ENCODE results near the gene HIC2. TPM values are rescaled to one million over a fixed set of nuclear protein-coding genes. Genes with fewer than 3 reads are reported as not detected.
A peak's percentile ranks its signal among the peaks of the same experiment; 100 is the strongest.
"Not testable (repeated sequence)": the region's sequence is repeated elsewhere in the genome, so short reads cannot be mapped to it uniquely, and the experiment has no call there.

Gene HIC2
- total RNA-seq, 1 donor from 2014 or later: 5.1 TPM

DNA sequence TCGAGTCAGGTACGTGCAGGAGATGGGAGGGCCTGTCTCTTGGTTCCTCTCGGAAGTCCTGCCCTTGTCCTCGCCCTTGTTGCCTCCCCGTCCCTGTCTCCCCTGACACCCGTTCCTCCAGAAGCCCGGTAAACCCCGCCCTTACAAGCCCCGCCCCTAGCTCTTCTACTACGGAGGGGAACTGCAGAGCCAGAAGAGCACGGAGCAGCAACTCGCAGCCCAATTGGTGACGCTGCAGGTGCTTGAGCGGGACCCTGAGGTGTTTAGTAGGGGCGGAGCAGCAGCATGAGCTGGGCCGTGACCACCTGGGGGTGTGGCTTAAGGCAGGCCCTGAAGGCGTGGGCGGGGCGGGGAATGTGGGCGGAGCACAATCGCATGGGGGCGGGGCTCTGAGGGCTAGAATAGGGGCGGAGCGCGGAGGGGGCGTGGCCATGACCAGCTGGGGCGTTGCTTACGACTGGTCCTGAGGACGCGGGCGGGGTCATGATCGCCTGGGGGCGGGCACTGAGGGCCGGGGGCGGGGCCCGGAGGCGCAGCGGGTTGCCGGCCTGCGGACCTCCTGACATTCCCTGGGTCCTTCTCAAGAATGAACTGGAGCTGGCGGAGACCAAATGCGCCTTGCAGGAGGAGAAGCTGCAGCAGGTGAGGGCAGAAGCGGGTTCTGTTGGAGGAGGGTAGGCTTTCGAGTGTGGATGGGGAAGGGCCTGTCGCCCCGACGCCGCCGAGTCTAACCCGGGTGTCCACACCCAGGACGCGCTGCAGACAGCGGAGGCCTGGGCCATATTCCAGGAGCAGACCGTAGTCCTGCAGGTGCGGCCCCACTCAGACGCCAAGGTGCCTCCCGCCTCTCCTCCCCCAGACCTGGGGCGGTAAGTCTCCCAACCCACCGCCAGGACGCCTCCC lies 51.3 kb downstream of the HIC2 start:
- intact Hi-C loops (cut with DNase I); H3K4me1 ChIP-seq; H3K27me3 ChIP-seq; H3K27ac ChIP-seq; H3K36me3 ChIP-seq; H3K9me3 ChIP-seq: not testable (repeated sequence)
- DNase-seq: peak; percentile 96
- peak; percentile 94 for ATAC-seq
- peak overlapping the region; percentile 35 for H3K4me3 ChIP-seq

DNA sequence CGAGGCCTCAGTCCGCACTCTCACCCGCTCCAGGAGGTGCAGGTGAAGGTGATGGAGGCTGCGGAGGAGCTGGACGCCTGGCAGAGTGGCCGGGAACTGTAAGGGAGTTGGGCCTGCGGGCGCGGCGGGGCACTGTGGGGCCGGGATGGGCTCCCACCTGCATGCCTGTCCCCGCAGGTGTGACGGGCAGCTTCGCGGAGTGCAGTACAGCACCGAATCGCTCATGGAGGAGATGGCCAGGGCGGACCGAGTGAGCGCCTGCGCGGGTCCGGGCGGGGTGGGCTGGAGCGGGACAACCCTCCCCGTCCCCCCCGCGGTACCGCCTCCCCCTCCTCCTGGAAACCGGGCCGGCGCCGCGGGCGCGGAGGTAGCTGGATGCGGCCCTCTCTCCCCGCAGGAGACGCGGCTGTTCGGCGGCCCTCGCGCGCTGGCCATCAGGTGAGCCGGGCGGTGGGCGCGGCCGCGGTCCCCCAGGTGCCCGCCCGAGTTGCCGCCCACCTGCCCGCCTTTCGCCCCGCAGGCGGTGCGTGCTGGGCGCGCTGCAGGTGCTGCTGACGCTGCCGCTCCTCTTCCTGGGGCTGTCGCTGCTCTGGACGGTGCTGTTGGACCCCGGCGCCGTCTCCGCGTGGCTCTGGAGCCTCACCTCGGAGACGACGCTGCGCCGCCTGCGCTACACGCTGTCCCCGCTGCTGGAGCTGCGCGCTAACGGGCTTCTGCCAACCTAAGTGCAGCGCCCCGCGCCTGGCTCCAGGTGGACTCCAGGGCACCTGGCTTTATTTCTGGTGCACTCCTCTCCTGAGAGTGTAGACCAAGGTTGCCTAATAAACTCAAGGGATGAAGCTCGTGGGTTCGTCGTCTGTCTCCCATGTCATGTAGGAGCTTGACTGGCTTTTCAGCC lies 52.2 kb downstream of the HIC2 start:
- H3K27ac ChIP-seq; intact Hi-C loops (cut with DNase I); H3K9me3 ChIP-seq; H3K4me1 ChIP-seq; H3K4me3 ChIP-seq; H3K36me3 ChIP-seq; H3K27me3 ChIP-seq; ATAC-seq: not testable (repeated sequence)
- DNase-seq: peak; percentile 61

DNA sequence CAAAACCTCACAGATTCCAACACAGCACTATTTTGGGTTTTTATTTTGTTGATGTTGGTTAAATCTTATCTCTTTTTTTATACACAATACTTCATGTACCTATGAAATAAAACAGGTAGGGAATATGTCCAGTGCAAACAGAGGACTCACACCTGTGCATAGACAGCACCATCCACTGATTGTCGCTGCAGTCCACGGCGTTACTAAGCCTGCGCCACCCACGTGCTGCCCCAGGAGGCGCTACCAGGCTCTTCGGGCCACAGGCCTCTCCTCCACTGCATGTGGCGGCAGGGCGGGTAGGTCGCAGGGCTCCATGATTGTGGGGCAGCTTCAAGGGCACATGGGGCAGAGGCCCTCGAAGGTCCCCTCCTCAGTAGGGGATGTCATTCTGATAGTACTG lies 55.8 kb downstream of the HIC2 start:
- H3K9me3 ChIP-seq; DNase-seq; H3K27ac ChIP-seq; H3K27me3 ChIP-seq; H3K36me3 ChIP-seq; H3K4me3 ChIP-seq; intact Hi-C loops (cut with DNase I); H3K4me1 ChIP-seq; ATAC-seq: not testable (repeated sequence)

- H3K36me3 ChIP-seq; ATAC-seq; H3K4me1 ChIP-seq; H3K4me3 ChIP-seq; DNase-seq; H3K9me3 ChIP-seq; H3K27ac ChIP-seq; H3K27me3 ChIP-seq; intact Hi-C loops (cut with DNase I): not testable (repeated sequence)
These were observed 56.5 kb downstream of the HIC2 start for GRCh38 chr22:21473664-21474063.

GRCh38 chr22:21484039-21484438 lies 66.9 kb downstream of the HIC2 start:
- DNase-seq; H3K27me3 ChIP-seq; H3K4me1 ChIP-seq; H3K36me3 ChIP-seq; H3K4me3 ChIP-seq; H3K27ac ChIP-seq; ATAC-seq; intact Hi-C loops (cut with DNase I); H3K9me3 ChIP-seq: not testable (repeated sequence)

DNA sequence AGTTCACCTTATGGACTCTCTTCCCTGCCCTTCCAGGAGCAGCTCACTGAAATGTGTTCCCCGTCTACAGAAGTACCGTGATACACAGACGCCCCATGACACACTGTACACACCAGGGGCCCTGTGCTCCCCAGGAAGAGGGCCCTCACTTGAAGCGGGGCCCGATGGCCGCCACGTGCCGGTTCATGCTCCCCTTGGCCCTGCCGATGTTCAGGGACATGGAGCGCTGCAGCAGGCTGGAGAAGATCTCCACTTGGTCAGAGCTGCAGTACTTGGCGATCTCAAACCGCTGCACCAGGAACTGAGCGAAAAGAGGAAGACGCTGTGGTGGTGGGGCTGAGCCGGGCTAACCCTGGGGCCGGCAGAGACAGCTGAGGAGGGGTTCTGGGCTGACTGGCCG lies 70.6 kb downstream of the HIC2 start:
- peak; percentile 38 for ATAC-seq
- H3K27ac ChIP-seq; intact Hi-C loops (cut with DNase I); H3K4me3 ChIP-seq; H3K9me3 ChIP-seq; H3K27me3 ChIP-seq; DNase-seq; H3K4me1 ChIP-seq; H3K36me3 ChIP-seq: not testable (repeated sequence)

DNA sequence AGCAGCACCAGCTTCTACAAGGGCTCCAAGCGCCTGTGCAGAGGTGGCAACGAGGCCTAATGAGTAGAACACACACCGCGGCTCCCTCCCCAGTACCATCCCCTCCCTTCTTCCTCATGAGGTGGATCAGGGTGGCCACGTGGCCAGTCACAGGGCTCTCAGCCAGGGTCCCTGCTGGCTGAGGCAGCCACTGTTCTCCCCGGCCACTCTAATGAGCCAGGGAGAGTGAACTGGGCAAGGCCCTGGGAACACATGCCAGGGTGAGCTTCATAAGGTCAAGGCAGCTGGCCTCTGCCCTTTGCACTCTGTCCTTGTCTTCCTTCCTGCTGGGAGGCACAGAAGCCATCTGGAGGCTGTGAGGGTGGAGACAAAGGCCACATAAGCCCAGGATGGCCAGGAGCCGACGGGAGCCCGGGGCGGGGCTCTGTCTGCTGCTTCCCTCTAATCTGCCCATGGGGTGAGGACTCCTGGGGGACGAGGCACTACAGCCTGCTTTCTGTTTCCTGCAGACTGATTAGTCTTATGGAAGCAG lies 72.0 kb downstream of the HIC2 start:
- H3K27me3 ChIP-seq; DNase-seq; H3K36me3 ChIP-seq; H3K9me3 ChIP-seq; ATAC-seq; H3K27ac ChIP-seq; intact Hi-C loops (cut with DNase I); H3K4me1 ChIP-seq; H3K4me3 ChIP-seq: not testable (repeated sequence)

GRCh38 chr22:21490556-21490955 lies 73.4 kb downstream of the HIC2 start:
- H3K4me1 ChIP-seq; H3K4me3 ChIP-seq; ATAC-seq; DNase-seq; H3K27me3 ChIP-seq; H3K9me3 ChIP-seq; intact Hi-C loops (cut with DNase I); H3K36me3 ChIP-seq; H3K27ac ChIP-seq: not testable (repeated sequence)

DNA sequence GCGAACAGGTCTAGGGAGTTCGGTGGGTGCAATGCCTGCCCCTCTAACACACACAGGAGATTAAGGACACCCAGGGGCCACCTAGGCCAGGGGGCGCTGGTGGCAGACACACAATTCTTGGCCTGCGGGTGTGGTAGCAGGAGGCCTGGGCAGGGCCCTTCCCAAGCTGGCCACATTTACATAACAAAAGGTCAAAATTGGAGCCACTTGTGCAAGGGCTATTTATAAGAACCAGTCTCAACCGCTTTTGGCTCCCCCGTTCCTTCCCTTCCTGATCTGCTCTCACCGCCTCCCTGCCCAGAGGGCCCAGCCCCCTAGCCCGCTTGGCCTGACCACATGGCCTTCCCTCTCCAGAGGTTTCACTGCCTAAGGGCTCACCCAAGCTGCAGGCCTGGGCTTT lies 75.1 kb downstream of the HIC2 start:
- intact Hi-C loops (cut with DNase I); H3K27me3 ChIP-seq; H3K9me3 ChIP-seq; H3K27ac ChIP-seq; H3K4me3 ChIP-seq; H3K4me1 ChIP-seq; H3K36me3 ChIP-seq; DNase-seq: not testable (repeated sequence)
- peak; percentile 52 for ATAC-seq

GRCh38 chr22:21493789-21494782 lies 76.9 kb downstream of the HIC2 start:
- H3K9me3 ChIP-seq; H3K27ac ChIP-seq; DNase-seq; H3K4me1 ChIP-seq; H3K27me3 ChIP-seq; intact Hi-C loops (cut with DNase I); H3K36me3 ChIP-seq; H3K4me3 ChIP-seq: not testable (repeated sequence)
- peak; percentile 75 for ATAC-seq

GRCh38 chr22:21497984-21498383 lies 80.8 kb downstream of the HIC2 start:
- H3K27ac ChIP-seq; intact Hi-C loops (cut with DNase I); H3K9me3 ChIP-seq; DNase-seq; H3K4me1 ChIP-seq; H3K36me3 ChIP-seq; H3K27me3 ChIP-seq; H3K4me3 ChIP-seq: not testable (repeated sequence)
- peak; percentile 76 for ATAC-seq

DNA sequence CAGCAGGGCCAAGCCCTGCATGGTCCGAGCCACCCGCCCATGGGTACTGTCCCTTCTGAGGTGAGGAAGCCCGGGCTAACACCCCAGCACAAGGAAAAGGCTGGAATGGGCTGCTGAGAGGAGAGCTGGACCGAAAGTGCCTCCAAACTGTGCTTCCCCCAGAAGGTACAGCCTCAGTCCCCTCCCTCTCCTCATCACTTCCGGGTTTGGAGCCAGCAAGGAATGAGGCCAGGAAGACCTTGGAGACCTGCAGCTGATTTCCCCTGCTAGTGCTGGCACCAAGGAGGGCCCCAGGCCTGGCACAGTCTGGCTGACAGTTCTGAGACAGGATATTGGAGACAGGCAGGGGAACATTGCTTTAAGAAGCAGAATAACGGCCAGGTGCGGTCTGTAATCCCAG lies 81.3 kb downstream of the HIC2 start:
- H3K4me3 ChIP-seq; H3K9me3 ChIP-seq; DNase-seq; H3K36me3 ChIP-seq; H3K4me1 ChIP-seq; ATAC-seq; intact Hi-C loops (cut with DNase I); H3K27ac ChIP-seq; H3K27me3 ChIP-seq: not testable (repeated sequence)

Data from upper lobe of right lung (tissue), 1 donor.